ENCODE data around the gene TTC9.

DNA sequence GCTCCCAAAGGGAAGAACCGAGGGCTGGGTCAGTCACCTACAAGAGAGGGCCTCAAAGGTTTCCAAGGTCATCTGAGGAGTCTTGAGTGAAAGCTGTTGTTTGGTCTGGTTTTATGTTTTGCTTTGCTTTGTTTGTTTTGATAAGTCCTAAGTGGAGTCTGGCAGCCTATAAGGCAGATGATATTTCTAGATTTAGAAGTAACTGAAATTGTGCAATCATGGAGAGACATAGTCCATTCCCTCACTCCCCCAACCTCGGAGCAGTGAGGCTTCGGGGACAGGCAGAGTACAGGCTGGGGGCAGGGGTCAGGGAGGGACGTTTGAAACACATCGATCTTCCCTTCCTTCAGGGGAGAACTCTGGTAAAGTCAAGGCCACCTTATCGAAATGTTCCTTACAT, 42.3 kb downstream of the TTC9 start:
- TF ChIP-seq POLR2A (IDR thresholded peaks at IDR 0.05; ENCODE audit: low read length) (no peak), GATA1 (IDR thresholded peaks at IDR 0.05; ENCODE audit: low read depth, low read length) (no peak)

Data from erythroblast (primary cell).